WTC11 (cell line): ENCODE measurements around the gene UPF1. TPM values are rescaled to one million over a fixed set of nuclear protein-coding genes. Genes with fewer than 3 reads are reported as not detected.

Experiments used
- ATAC-seq: fragments of 200-7000 bp; cut with Tn5 transposase; 2 replicates; pipeline ENCODE4 v1.10.0; 2021; ENCODE audit warnings: mild to moderate bottlenecking, moderate library complexity
- CTCF ChIA-PET: fragments of 300-600 bp; sonication (Branson Sonifier 250); formaldehyde crosslinking; loops from one replicate; lab custom pipeline; 2021; ENCODE audit warnings: antibody characterized with exemption; lab: Charles Lee
- POLR2A ChIA-PET: fragments of 350-600 bp; sonication (Branson Sonifier 250); formaldehyde crosslinking; loops from one replicate; lab custom pipeline; 2021; ENCODE audit warnings: antibody characterized with exemption; lab: Charles Lee
- DNase-seq: peaks from one replicate; pipeline ENCODE4 v3.0.0; 2021; ENCODE audit warnings: low spot score
- H3K27ac Mint-ChIP-seq: 2 replicates; pipeline ENCODE4 v1.8.0; 2021; ENCODE audit warnings: mixed read lengths
- H3K27me3 Mint-ChIP-seq: 2 replicates; pipeline ENCODE4 v1.8.0; 2021; ENCODE audit warnings: low read depth, mild to moderate bottlenecking, moderate library complexity, mixed read lengths
- H3K36me3 Mint-ChIP-seq: 2 replicates; pipeline ENCODE4 v1.8.0; 2021; ENCODE audit warnings: mixed read lengths
- H3K4me1 Mint-ChIP-seq: 2 replicates; pipeline ENCODE4 v1.8.0; 2022; ENCODE audit warnings: mixed read lengths
- H3K4me3 Mint-ChIP-seq: 2 replicates; pipeline ENCODE4 v1.8.0; 2021; ENCODE audit warnings: mild to moderate bottlenecking, moderate library complexity, mixed read lengths
- H3K9me3 Mint-ChIP-seq: 2 replicates; pipeline ENCODE4 v1.8.0; 2021; ENCODE audit warnings: mixed read lengths
- CBFB ChIP-seq: sonication (generic); formaldehyde crosslinking; IDR thresholded peaks from 2 replicates; pipeline ENCODE4 v1.8.1; 2022; ENCODE audit warnings: mild to moderate bottlenecking, low read depth, missing genetic modification reagents
- FOXJ3 ChIP-seq: sonication (generic); formaldehyde crosslinking; IDR thresholded peaks from 2 replicates; pipeline ENCODE4 v1.9.0; 2021; ENCODE audit warnings: missing genetic modification reagents, mild to moderate bottlenecking, borderline replicate concordance
- FOXK1 ChIP-seq: sonication (generic); formaldehyde crosslinking; IDR thresholded peaks from 2 replicates; pipeline ENCODE4 v1.8.0; 2022; ENCODE audit warnings: mild to moderate bottlenecking, moderate library complexity, missing genetic modification reagents
- GRHL2 ChIP-seq: fragments of 250-450 bp; sonication (Bioruptor Pico); IDR thresholded peaks from 2 replicates; pipeline ENCODE4 v1.8.0; 2022; ENCODE audit warnings: mild to moderate bottlenecking, moderate library complexity; ENCODE audit not compliant: insufficient replicate concordance, severe bottlenecking
- GTF2I ChIP-seq: fragments of 250-450 bp; sonication (Bioruptor Pico); conservative IDR thresholded peaks from 2 replicates; pipeline ENCODE4 v1.4.0; 2021; ENCODE audit warnings: mild to moderate bottlenecking
- IRF2 ChIP-seq: sonication (generic); formaldehyde crosslinking; IDR thresholded peaks from 2 replicates; pipeline ENCODE4 v1.8.0; 2022; ENCODE audit warnings: low read depth, missing genetic modification reagents, borderline replicate concordance
- JUN ChIP-seq: sonication (generic); formaldehyde crosslinking; IDR thresholded peaks from 2 replicates; pipeline ENCODE4 v1.8.0; 2023; ENCODE audit warnings: mild to moderate bottlenecking, missing genetic modification reagents
- NFE2L1 ChIP-seq: sonication (generic); formaldehyde crosslinking; IDR thresholded peaks from 2 replicates; pipeline ENCODE4 v1.8.1; 2023; ENCODE audit warnings: missing genetic modification reagents
- NFYB ChIP-seq: sonication (generic); formaldehyde crosslinking; conservative IDR thresholded peaks from 2 replicates; pipeline ENCODE4 v1.8.0; 2022; ENCODE audit warnings: low read depth, missing genetic modification reagents
- NR2C2 ChIP-seq: sonication (generic); formaldehyde crosslinking; IDR thresholded peaks from 2 replicates; pipeline ENCODE4 v1.8.0; 2022; ENCODE audit warnings: mild to moderate bottlenecking, missing genetic modification reagents
- OVOL2 ChIP-seq: fragments of 250-450 bp; sonication (Bioruptor Pico); IDR thresholded peaks from 2 replicates; pipeline ENCODE4 v1.9.0; 2021; ENCODE audit warnings: mild to moderate bottlenecking, borderline replicate concordance
- RORB ChIP-seq: fragments of 250-450 bp; sonication (Bioruptor Pico); IDR thresholded peaks from 2 replicates; pipeline ENCODE4 v1.9.0; 2021; ENCODE audit warnings: mild to moderate bottlenecking
- SOX15 ChIP-seq: fragments of 250-450 bp; sonication (Bioruptor Pico); IDR thresholded peaks from 2 replicates; pipeline ENCODE4 v1.9.0; 2021; ENCODE audit warnings: mild to moderate bottlenecking
- TEAD4 ChIP-seq: sonication (generic); formaldehyde crosslinking; IDR thresholded peaks from 2 replicates; pipeline ENCODE4 v1.8.0; 2022; ENCODE audit warnings: mild to moderate bottlenecking, missing genetic modification reagents
- ZBTB21 ChIP-seq: sonication (generic); formaldehyde crosslinking; IDR thresholded peaks from 2 replicates; pipeline ENCODE4 v1.8.1; 2023; ENCODE audit warnings: mild to moderate bottlenecking, missing genetic modification reagents, borderline replicate concordance
- ZNF121 ChIP-seq: sonication (generic); formaldehyde crosslinking; IDR thresholded peaks from 2 replicates; pipeline ENCODE4 v1.8.0; 2023; ENCODE audit warnings: missing genetic modification reagents
- ZNF138 ChIP-seq: sonication (generic); formaldehyde crosslinking; conservative IDR thresholded peaks from 2 replicates; pipeline ENCODE4 v1.8.1; 2022; ENCODE audit warnings: mild to moderate bottlenecking, moderate library complexity, missing genetic modification reagents
- total RNA-seq: library from RNA; stranded (reverse); gene quantifications from 3 replicates; pipeline ENCODE4 v1.2.3, GENCODE V29; 2021
- TF ChIP-seq, protein P1 (sequence below): sonication (generic); formaldehyde crosslinking; IDR thresholded peaks from 2 replicates; pipeline ENCODE4 v1.8.1; 2023; ENCODE audit warnings: mild to moderate bottlenecking, missing genetic modification reagents
- TF ChIP-seq, protein P2 (sequence below): sonication (generic); formaldehyde crosslinking; IDR thresholded peaks from 2 replicates; pipeline ENCODE4 v1.8.1; 2022; ENCODE audit warnings: missing genetic modification reagents, borderline replicate concordance
- TF ChIP-seq, protein P3 (sequence below): sonication (generic); formaldehyde crosslinking; IDR thresholded peaks from 2 replicates; pipeline ENCODE4 v1.8.0; 2023; ENCODE audit warnings: missing genetic modification reagents, mild to moderate bottlenecking, borderline replicate concordance
- TF ChIP-seq, protein P4 (sequence below): sonication (generic); formaldehyde crosslinking; IDR thresholded peaks from 2 replicates; pipeline ENCODE4 v1.8.1; 2023; ENCODE audit warnings: mild to moderate bottlenecking, missing genetic modification reagents, borderline replicate concordance
- TF ChIP-seq, protein P5 (sequence below): sonication (generic); formaldehyde crosslinking; IDR thresholded peaks from 2 replicates; pipeline ENCODE4 v1.8.1; 2022; ENCODE audit warnings: low read depth, missing genetic modification reagents, borderline replicate concordance
- TF ChIP-seq, protein P6 (sequence below): sonication (generic); formaldehyde crosslinking; IDR thresholded peaks from 2 replicates; pipeline ENCODE4 v1.8.1; 2023; ENCODE audit warnings: mild to moderate bottlenecking, missing genetic modification reagents, moderate library complexity

UPF1 gene
- total RNA-seq, 1 experiment from 2014 or later, result 82.5 TPM

DNA sequence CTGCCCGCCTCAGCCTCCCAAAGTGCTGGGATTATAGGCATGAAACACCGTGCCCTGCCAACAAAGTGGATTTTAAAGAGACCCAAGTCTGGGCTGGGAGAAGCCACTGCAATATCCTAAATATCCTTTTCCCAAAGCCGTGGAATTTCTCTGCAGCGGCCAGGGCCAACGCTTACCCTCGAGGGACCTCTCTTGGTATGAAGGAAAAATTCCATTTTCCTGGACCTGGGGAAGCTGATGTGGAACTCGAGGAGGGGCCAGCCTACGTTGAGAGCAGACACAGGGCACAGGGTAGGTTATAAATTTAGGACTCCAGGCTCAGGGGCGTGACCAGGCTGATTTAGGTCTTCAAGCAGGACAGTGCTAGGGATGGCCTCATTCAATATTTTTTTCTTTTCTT, 17.7 kb upstream of the UPF1 start:
- DNase-seq (no peak), ATAC-seq (no peak)
- H3K4me1 Mint-ChIP-seq, result no peaks in the 10 kb centered on the region
- H3K27ac Mint-ChIP-seq, result no peak overlapping the region
- ChIA-PET CTCF (no interaction called here), POLR2A (no interaction called here)
- H3K36me3 Mint-ChIP-seq, result no peaks in the 10 kb centered on the region
- TF ChIP-seq, protein P1, sequence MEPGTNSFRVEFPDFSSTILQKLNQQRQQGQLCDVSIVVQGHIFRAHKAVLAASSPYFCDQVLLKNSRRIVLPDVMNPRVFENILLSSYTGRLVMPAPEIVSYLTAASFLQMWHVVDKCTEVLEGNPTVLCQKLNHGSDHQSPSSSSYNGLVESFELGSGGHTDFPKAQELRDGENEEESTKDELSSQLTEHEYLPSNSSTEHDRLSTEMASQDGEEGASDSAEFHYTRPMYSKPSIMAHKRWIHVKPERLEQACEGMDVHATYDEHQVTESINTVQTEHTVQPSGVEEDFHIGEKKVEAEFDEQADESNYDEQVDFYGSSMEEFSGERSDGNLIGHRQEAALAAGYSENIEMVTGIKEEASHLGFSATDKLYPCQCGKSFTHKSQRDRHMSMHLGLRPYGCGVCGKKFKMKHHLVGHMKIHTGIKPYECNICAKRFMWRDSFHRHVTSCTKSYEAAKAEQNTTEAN (CRISPR knock-in tag), result no peak
- TF ChIP-seq NR2C2 (CRISPR knock-in tag) (no peak), NFE2L1 (CRISPR knock-in tag) (no peak), NFYB (no peak), SOX15 (CRISPR knock-in tag) (no peak), ZNF138 (CRISPR knock-in tag) (no peak), JUN (no peak), TEAD4 (CRISPR knock-in tag) (no peak), CBFB (CRISPR knock-in tag) (no peak), FOXJ3 (no peak), RORB (CRISPR knock-in tag) (no peak), GTF2I (CRISPR knock-in tag) (no peak), ZBTB21 (no peak), OVOL2 (no peak), GRHL2 (CRISPR knock-in tag) (no peak), ZNF121 (CRISPR knock-in tag) (no peak)
- TF ChIP-seq, protein P2, sequence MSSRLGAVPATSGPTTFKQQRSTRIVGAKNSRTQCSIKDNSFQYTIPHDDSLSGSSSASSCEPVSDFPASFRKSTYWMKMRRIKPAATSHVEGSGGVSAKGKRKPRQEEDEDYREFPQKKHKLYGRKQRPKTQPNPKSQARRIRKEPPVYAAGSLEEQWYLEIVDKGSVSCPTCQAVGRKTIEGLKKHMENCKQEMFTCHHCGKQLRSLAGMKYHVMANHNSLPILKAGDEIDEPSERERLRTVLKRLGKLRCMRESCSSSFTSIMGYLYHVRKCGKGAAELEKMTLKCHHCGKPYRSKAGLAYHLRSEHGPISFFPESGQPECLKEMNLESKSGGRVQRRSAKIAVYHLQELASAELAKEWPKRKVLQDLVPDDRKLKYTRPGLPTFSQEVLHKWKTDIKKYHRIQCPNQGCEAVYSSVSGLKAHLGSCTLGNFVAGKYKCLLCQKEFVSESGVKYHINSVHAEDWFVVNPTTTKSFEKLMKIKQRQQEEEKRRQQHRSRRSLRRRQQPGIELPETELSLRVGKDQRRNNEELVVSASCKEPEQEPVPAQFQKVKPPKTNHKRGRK (CRISPR knock-in tag), result no peak
- TF ChIP-seq, protein P3, sequence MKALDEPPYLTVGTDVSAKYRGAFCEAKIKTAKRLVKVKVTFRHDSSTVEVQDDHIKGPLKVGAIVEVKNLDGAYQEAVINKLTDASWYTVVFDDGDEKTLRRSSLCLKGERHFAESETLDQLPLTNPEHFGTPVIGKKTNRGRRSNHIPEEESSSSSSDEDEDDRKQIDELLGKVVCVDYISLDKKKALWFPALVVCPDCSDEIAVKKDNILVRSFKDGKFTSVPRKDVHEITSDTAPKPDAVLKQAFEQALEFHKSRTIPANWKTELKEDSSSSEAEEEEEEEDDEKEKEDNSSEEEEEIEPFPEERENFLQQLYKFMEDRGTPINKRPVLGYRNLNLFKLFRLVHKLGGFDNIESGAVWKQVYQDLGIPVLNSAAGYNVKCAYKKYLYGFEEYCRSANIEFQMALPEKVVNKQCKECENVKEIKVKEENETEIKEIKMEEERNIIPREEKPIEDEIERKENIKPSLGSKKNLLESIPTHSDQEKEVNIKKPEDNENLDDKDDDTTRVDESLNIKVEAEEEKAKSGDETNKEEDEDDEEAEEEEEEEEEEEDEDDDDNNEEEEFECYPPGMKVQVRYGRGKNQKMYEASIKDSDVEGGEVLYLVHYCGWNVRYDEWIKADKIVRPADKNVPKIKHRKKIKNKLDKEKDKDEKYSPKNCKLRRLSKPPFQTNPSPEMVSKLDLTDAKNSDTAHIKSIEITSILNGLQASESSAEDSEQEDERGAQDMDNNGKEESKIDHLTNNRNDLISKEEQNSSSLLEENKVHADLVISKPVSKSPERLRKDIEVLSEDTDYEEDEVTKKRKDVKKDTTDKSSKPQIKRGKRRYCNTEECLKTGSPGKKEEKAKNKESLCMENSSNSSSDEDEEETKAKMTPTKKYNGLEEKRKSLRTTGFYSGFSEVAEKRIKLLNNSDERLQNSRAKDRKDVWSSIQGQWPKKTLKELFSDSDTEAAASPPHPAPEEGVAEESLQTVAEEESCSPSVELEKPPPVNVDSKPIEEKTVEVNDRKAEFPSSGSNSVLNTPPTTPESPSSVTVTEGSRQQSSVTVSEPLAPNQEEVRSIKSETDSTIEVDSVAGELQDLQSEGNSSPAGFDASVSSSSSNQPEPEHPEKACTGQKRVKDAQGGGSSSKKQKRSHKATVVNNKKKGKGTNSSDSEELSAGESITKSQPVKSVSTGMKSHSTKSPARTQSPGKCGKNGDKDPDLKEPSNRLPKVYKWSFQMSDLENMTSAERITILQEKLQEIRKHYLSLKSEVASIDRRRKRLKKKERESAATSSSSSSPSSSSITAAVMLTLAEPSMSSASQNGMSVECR (CRISPR knock-in tag), result no peak
- TF ChIP-seq, all 79 proteins: peak for 0
- H3K27me3 Mint-ChIP-seq, result peaks cover 73% of the 10 kb centered on the region
- no peaks in the 10 kb centered on the region for H3K9me3 Mint-ChIP-seq
- H3K4me3 Mint-ChIP-seq, result no peak overlapping the region

DNA sequence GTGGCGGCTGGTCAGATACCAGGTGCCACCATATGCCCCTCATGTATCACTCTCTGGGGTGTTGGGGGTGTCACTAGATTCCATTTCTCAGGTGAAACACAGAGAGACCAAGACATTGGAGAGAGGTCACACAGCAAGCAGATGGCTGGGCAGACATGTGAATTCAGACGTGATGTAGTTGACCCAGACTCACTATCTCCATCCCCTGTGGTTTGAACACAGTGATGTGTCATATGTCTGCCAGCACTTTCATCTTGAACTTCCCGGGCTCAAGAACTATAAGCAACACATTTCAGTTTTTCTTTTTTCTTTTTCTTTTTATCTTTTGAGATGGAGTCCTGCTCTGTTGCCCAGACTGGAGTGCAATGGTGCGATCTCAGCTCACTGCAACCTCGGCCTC, 16.1 kb upstream of the UPF1 start:
- no peak overlapping the region for H3K4me3 Mint-ChIP-seq
- no peak for DNase-seq
- POLR2A ChIA-PET, result no interaction called here
- TF ChIP-seq NR2C2 (CRISPR knock-in tag), result no peak
- TF ChIP-seq, protein P4, sequence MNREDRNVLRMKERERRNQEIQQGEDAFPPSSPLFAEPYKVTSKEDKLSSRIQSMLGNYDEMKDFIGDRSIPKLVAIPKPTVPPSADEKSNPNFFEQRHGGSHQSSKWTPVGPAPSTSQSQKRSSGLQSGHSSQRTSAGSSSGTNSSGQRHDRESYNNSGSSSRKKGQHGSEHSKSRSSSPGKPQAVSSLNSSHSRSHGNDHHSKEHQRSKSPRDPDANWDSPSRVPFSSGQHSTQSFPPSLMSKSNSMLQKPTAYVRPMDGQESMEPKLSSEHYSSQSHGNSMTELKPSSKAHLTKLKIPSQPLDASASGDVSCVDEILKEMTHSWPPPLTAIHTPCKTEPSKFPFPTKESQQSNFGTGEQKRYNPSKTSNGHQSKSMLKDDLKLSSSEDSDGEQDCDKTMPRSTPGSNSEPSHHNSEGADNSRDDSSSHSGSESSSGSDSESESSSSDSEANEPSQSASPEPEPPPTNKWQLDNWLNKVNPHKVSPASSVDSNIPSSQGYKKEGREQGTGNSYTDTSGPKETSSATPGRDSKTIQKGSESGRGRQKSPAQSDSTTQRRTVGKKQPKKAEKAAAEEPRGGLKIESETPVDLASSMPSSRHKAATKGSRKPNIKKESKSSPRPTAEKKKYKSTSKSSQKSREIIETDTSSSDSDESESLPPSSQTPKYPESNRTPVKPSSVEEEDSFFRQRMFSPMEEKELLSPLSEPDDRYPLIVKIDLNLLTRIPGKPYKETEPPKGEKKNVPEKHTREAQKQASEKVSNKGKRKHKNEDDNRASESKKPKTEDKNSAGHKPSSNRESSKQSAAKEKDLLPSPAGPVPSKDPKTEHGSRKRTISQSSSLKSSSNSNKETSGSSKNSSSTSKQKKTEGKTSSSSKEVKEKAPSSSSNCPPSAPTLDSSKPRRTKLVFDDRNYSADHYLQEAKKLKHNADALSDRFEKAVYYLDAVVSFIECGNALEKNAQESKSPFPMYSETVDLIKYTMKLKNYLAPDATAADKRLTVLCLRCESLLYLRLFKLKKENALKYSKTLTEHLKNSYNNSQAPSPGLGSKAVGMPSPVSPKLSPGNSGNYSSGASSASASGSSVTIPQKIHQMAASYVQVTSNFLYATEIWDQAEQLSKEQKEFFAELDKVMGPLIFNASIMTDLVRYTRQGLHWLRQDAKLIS (CRISPR knock-in tag), result no peak
- TF ChIP-seq CBFB (CRISPR knock-in tag), result no peak
- TF ChIP-seq, protein P5, sequence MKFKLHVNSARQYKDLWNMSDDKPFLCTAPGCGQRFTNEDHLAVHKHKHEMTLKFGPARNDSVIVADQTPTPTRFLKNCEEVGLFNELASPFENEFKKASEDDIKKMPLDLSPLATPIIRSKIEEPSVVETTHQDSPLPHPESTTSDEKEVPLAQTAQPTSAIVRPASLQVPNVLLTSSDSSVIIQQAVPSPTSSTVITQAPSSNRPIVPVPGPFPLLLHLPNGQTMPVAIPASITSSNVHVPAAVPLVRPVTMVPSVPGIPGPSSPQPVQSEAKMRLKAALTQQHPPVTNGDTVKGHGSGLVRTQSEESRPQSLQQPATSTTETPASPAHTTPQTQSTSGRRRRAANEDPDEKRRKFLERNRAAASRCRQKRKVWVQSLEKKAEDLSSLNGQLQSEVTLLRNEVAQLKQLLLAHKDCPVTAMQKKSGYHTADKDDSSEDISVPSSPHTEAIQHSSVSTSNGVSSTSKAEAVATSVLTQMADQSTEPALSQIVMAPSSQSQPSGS (CRISPR knock-in tag), result no peak
- no peak for TF ChIP-seq JUN
- TF ChIP-seq GTF2I (CRISPR knock-in tag), result no peak
- TF ChIP-seq, protein P6, sequence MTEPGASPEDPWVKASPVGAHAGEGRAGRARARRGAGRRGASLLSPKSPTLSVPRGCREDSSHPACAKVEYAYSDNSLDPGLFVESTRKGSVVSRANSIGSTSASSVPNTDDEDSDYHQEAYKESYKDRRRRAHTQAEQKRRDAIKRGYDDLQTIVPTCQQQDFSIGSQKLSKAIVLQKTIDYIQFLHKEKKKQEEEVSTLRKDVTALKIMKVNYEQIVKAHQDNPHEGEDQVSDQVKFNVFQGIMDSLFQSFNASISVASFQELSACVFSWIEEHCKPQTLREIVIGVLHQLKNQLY, result no peak
- TF ChIP-seq FOXK1 (CRISPR knock-in tag), result no peak
- no peak for TF ChIP-seq IRF2 (CRISPR knock-in tag)

More for the DNA sequence above, 16.1 kb upstream of the UPF1 start:
- Mint-ChIP-seq H3K27me3 (peaks cover 74% of the 10 kb centered on the region), H3K36me3 (no peaks in the 10 kb centered on the region), H3K4me1 (no peaks in the 10 kb centered on the region), H3K27ac (no peak overlapping the region), H3K9me3 (no peaks in the 10 kb centered on the region)
- ATAC-seq, result no peak
- CTCF ChIA-PET, result no interaction called here
